Astrocyte (in vitro differentiated cells and primary cell): ENCODE data around the gene TM9SF4. TPM values are rescaled to one million over a fixed set of nuclear protein-coding genes. Genes with fewer than 3 reads are reported as not detected.

ENCODE experiments used
- DNase-seq: peaks from one replicate; pipeline ENCODE4 v3.0.0-alpha.2; 2010; ENCODE audit warnings: low read depth
- FAIRE-seq: peaks from 2 replicates; lab custom pipeline; 2011; peaks lifted over from hg19 to GRCh38; lab: Jason Lieb, UNC
- H2AFZ ChIP-seq: 2 replicates; pipeline ENCODE4 v1.6.0; 2012; ENCODE audit warnings: low read depth, low read length, inconsistent platforms
- H3K27ac ChIP-seq: 2 replicates; pipeline ENCODE4 v1.5.1; 2011; ENCODE audit warnings: low read depth, low read length, inconsistent platforms
- H3K27me3 ChIP-seq: 2 replicates; pipeline ENCODE4 v1.6.0; 2011; ENCODE audit warnings: low read length, inconsistent platforms; ENCODE audit not compliant: insufficient read depth
- H3K36me3 ChIP-seq: 2 replicates; pipeline ENCODE4 v1.5.1; 2011; ENCODE audit warnings: low read length, inconsistent platforms; ENCODE audit not compliant: insufficient read depth
- H3K4me1 ChIP-seq: 2 replicates; pipeline ENCODE4 v1.5.1; 2011; ENCODE audit warnings: low read length, inconsistent platforms; ENCODE audit not compliant: insufficient read depth
- H3K4me2 ChIP-seq: 2 replicates; pipeline ENCODE4 v1.6.0; 2012; ENCODE audit warnings: low read length, inconsistent platforms
- H3K4me3 ChIP-seq: 2 replicates; pipeline ENCODE4 v1.5.1; 2011; ENCODE audit warnings: low read depth, mild to moderate bottlenecking, low read length, inconsistent platforms; ENCODE audit not compliant: insufficient read depth
- H3K79me2 ChIP-seq: 2 replicates; pipeline ENCODE4 v1.6.0; 2012; ENCODE audit warnings: mild to moderate bottlenecking, low read length, inconsistent platforms; ENCODE audit not compliant: insufficient read depth
- H3K9ac ChIP-seq: 2 replicates; pipeline ENCODE4 v1.6.0; 2012; ENCODE audit warnings: mild to moderate bottlenecking, low read length, inconsistent platforms
- H3K9me3 ChIP-seq: 2 replicates; pipeline ENCODE4 v1.5.1; 2012; ENCODE audit warnings: low read depth, mild to moderate bottlenecking, low read length, inconsistent platforms; ENCODE audit not compliant: insufficient read depth
- H4K20me1 ChIP-seq: 2 replicates; pipeline ENCODE4 v1.6.0; 2012; ENCODE audit warnings: low read length, inconsistent platforms; ENCODE audit not compliant: insufficient read depth
- H3K27ac Mint-ChIP-seq: one replicate; pipeline ENCODE4 v1.8.0; 2021; ENCODE audit warnings: mild to moderate bottlenecking, mixed read lengths; ENCODE audit not compliant: unreplicated experiment
- H3K27me3 Mint-ChIP-seq: one replicate; pipeline ENCODE4 v1.8.0; 2021; ENCODE audit warnings: low read depth, mixed read lengths; ENCODE audit not compliant: unreplicated experiment
- H3K36me3 Mint-ChIP-seq: one replicate; pipeline ENCODE4 v1.8.0; 2021; ENCODE audit warnings: low read depth, mixed read lengths; ENCODE audit not compliant: unreplicated experiment
- H3K4me1 Mint-ChIP-seq: one replicate; pipeline ENCODE4 v1.8.0; 2021; ENCODE audit warnings: low read depth, mixed read lengths; ENCODE audit not compliant: unreplicated experiment
- H3K4me3 Mint-ChIP-seq: one replicate; pipeline ENCODE4 v1.8.0; 2021; ENCODE audit warnings: mild to moderate bottlenecking, moderate library complexity, mixed read lengths; ENCODE audit not compliant: unreplicated experiment
- H3K9me3 Mint-ChIP-seq: one replicate; pipeline ENCODE4 v1.8.0; 2021; ENCODE audit warnings: mild to moderate bottlenecking, mixed read lengths; ENCODE audit not compliant: unreplicated experiment
- EZH2 ChIP-seq: IDR thresholded peaks from 2 replicates; pipeline ENCODE4 v1.6.1; 2012; ENCODE audit warnings: mild to moderate bottlenecking, low read length, inconsistent platforms; ENCODE audit not compliant: insufficient read depth
- total RNA-seq: library from RNA; stranded (reverse); gene quantifications from 2 replicates; pipeline ENCODE4 v1.2.1, GENCODE V29; 2021
- TF ChIP-seq, protein P1 (sequence below): IDR thresholded peaks from 2 replicates; pipeline ENCODE4 v1.5.1; 2011; ENCODE audit warnings: low read depth, mild to moderate bottlenecking, inconsistent platforms, low read length, moderate library complexity; ENCODE audit not compliant: insufficient read depth

TM9SF4 gene
- total RNA-seq, 1 donor from 2014 or later: 64.0 TPM

DNA sequence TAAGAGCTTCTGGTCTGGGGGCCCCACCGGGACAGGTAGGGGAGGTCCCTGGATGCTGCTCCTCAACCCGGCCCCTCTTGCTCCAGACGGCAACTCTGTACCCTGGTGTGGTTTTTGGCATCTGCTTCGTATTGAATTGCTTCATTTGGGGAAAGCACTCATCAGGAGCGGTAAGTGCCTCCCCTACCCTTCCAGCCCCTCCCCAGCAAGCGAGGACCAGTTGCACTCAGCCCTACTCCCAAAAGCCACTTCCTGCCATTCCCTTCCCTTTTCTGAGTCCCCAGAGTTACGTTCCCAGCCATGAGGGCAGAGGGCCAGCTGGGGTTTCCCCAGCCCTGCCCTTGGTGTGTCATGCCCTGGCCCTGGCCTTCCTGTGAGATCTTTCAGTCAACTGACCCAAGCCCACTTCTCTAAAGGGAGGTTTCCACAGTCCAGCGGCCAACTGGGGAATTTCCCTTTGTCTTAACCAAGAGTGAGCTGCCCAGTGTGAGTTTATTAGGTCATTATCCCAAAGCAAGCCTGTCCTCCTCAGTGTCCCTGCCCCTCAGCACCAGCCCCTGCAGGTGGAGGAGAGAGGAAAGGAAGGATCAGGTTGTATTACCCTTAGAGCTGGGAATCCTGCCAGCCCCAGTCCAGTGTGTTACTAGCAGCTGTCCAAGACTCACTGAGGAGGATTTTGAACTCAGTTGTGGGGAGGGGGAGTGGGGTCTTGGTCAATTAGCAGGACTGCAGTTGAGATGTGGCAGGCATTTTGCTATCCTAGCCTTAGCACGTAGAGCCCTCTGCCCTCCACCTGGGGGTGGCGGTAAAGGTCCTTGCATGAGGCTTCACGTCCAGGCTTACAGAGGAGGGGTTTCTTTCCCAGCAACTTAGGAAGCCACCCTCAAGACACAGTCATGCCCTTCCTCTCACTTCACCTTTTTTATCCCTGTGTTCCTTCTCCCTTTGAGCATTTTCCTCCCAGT lies 45.8 kb downstream of the TM9SF4 start:
- TF ChIP-seq, protein P1, sequence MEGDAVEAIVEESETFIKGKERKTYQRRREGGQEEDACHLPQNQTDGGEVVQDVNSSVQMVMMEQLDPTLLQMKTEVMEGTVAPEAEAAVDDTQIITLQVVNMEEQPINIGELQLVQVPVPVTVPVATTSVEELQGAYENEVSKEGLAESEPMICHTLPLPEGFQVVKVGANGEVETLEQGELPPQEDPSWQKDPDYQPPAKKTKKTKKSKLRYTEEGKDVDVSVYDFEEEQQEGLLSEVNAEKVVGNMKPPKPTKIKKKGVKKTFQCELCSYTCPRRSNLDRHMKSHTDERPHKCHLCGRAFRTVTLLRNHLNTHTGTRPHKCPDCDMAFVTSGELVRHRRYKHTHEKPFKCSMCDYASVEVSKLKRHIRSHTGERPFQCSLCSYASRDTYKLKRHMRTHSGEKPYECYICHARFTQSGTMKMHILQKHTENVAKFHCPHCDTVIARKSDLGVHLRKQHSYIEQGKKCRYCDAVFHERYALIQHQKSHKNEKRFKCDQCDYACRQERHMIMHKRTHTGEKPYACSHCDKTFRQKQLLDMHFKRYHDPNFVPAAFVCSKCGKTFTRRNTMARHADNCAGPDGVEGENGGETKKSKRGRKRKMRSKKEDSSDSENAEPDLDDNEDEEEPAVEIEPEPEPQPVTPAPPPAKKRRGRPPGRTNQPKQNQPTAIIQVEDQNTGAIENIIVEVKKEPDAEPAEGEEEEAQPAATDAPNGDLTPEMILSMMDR: no peak
- no peak for TF ChIP-seq EZH2
- H3K9me3 ChIP-seq: no peaks in the 10 kb centered on the region
- H2AFZ ChIP-seq: no peak overlapping the region
- no peaks in the 10 kb centered on the region for H3K27me3 ChIP-seq
- no peaks in the 10 kb centered on the region for H3K79me2 ChIP-seq
- DNase-seq: peak; percentile 62
- H3K9me3 Mint-ChIP-seq: no peaks in the 10 kb centered on the region
- peak overlapping the region; percentile 8 for H3K4me3 Mint-ChIP-seq
- H3K4me1 ChIP-seq: peaks cover 11% of the 10 kb centered on the region
- H3K4me3 ChIP-seq: no peak overlapping the region
- peak overlapping the region; percentile 93 for H3K27ac Mint-ChIP-seq
- H3K36me3 ChIP-seq: peaks cover 29% of the 10 kb centered on the region
- H3K27me3 Mint-ChIP-seq: no peaks in the 10 kb centered on the region
- H3K36me3 Mint-ChIP-seq: peaks cover 34% of the 10 kb centered on the region
- peak overlapping the region; percentile 53 for H3K9ac ChIP-seq
- FAIRE-seq: no peak
- H3K4me1 Mint-ChIP-seq: peaks cover 14% of the 10 kb centered on the region
- peaks cover 11% of the 10 kb centered on the region for H4K20me1 ChIP-seq
- H3K27ac ChIP-seq: peak overlapping the region; percentile 66
- H3K4me2 ChIP-seq: peak overlapping the region; percentile 19

DNA sequence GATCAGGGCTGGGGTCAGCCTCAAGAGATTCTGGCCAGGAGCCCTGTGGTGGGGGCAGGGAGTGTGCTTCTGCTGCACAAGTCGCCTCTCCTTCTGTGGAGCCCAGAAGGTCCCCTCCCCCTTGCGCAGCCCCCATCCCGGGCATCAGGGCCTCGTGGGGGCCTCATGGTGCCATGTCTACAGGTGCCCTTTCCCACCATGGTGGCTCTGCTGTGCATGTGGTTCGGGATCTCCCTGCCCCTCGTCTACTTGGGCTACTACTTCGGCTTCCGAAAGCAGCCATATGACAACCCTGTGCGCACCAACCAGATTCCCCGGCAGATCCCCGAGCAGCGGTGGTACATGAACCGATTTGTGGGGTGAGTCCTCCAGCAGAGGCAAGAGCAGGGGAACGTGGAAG lies 48.1 kb downstream of the TM9SF4 start:
- Mint-ChIP-seq H3K36me3 (peaks cover 36% of the 10 kb centered on the region), H3K27me3 (no peaks in the 10 kb centered on the region), H3K4me3 (no peak overlapping the region), H3K27ac (no peak overlapping the region), H3K9me3 (no peaks in the 10 kb centered on the region), H3K4me1 (peaks cover 12% of the 10 kb centered on the region)
- no peaks in the 10 kb centered on the region for H3K27me3 ChIP-seq
- no peak overlapping the region for H3K4me3 ChIP-seq
- H3K4me1 ChIP-seq: peaks cover 11% of the 10 kb centered on the region
- no peak overlapping the region for H2AFZ ChIP-seq
- DNase-seq: no peak
- H3K9ac ChIP-seq: no peak overlapping the region
- no peak overlapping the region for H3K4me2 ChIP-seq
- TF ChIP-seq EZH2: no peak
- TF ChIP-seq, protein P1: no peak
- no peaks in the 10 kb centered on the region for H3K79me2 ChIP-seq
- no peaks in the 10 kb centered on the region for H3K9me3 ChIP-seq
- no peak for FAIRE-seq
- peaks cover 29% of the 10 kb centered on the region for H3K36me3 ChIP-seq
- H3K27ac ChIP-seq: no peak overlapping the region
- peaks cover 8% of the 10 kb centered on the region for H4K20me1 ChIP-seq

DNA sequence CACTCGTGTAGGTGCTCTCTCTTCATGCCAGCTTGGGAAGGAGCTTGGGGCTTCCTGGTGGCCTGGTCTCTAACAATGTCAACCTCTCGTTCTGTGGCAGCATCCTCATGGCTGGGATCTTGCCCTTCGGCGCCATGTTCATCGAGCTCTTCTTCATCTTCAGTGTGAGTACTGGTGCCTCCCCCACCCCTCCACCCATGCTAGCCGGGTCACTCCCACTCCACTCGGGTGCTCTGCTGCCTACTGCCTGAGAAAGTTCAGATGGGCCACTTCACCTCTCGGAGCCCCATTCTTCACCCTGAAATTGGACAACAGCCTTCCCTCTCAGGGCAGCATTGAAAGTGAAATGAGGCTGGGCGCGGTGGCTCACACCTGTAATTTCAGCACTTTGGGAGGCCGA lies 48.8 kb downstream of the TM9SF4 start:
- FAIRE-seq (no peak), DNase-seq (no peak)
- Histone ChIP-seq H3K79me2 (no peaks in the 10 kb centered on the region), H3K4me1 (peaks cover 11% of the 10 kb centered on the region), H3K27me3 (no peaks in the 10 kb centered on the region), H3K36me3 (peaks cover 29% of the 10 kb centered on the region), H3K4me3 (no peak overlapping the region), H3K9ac (no peak overlapping the region), H3K27ac (no peak overlapping the region), H4K20me1 (peaks cover 8% of the 10 kb centered on the region), H3K9me3 (no peaks in the 10 kb centered on the region), H2AFZ (no peak overlapping the region), H3K4me2 (no peak overlapping the region)
- Mint-ChIP-seq H3K4me1 (peaks cover 12% of the 10 kb centered on the region), H3K9me3 (no peaks in the 10 kb centered on the region), H3K36me3 (peaks cover 30% of the 10 kb centered on the region), H3K27ac (no peak overlapping the region), H3K27me3 (no peaks in the 10 kb centered on the region), H3K4me3 (no peak overlapping the region)
- no peak for TF ChIP-seq EZH2
- TF ChIP-seq, protein P1: no peak
